Activated T-cell treated with anti-CD3 and anti-CD28 coated beads for 4 hours (primary cell): ENCODE measurements around the gene LEF1.

ENCODE experiments used
- DNase-seq: peaks from one replicate; pipeline ENCODE4 v3.0.0-alpha.2; 2020

Gene LEF1

DNA sequence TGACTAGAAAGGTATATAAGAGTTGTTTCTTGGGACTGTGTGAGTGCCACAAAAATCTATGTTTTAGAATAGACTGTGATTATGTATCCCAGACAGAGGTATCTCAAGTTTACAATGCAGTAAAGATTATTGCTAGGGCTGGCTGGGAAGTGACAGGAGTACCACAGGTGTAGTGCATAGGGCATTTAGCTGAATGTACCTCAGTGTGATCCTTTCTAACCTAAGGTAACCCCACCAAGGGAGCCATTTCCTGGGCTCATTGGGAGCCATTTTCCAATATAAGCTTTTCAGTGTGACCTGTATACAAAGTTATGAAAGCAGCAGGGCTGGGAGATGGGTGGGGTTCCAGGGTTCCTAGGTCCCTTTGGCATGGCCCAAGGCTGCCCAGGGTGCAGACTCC is 6.1 kb upstream of the LEF1 start:
- no peak for DNase-seq

GRCh38 chr4:108173599-108174057 is 4.9 kb upstream of the LEF1 start:
- DNase-seq = no peak

DNA sequence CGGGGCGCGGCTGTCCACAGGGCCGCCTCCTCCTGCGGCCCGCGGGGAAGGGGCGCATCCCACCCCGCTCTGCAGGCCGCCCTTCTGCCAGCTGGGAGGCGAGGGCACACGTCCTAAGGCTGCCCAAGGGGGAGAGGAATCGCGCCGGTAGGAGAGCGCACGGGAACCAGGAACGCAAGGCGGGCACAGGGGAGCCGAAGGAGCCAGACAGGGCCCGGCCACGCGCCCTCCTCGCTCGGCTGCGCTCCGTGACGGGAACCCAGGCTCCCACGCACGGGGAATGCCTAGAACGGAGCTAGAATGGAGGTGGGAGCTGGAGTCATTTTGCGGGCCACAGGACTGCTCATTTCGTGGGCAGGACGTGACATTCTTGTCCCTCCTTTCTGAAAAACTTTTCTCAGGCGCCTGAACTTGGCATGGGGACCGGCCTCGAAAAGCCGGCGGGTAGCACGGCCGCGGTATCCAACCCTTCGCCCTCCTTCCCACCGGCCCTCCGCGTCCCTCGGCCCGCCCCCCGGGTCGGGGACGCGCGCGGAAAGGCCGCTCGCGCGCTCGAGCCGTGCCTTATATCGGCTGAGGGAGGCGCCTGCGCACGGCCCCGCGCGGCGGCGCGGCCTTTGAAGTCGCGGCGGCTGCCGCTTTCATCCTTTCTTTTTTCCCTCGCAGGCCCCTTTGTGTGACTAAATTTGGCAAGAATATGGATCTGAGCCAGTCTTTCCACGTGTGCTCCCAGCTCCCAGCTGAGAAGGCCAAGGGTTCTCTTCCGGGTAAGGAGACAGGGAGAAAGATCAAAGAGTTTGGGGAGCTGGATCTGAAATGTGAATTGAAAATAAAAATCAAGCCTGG is 4.2 kb upstream of the LEF1 start:
- peak; percentile 60 for DNase-seq

DNA sequence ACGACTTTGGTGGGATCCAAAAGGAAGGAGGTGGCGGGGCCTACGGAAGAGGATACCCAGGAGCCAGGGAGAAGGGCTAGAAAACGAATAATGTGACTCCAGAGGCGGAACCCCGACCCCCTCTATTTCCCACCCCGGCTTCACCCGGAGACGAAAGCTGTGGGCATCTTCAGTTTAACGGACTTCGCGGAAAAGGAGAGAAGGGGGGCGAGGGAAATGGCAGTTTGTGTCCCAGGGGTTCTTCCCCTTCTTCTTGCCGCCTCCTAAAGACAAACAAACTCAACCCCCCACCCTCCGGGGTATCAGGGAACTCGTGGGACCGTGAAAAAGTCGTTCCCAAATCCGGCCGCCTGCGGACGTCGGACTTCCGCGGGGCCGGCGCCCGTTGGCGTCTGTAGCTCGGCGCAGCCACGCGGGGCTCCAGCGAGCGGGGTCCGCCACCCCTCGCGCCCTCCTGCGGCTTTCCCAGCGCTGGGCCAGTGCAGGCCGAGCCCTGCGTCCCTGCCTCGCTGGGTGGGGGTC is 3.6 kb upstream of the LEF1 start:
- no peak for DNase-seq

DNA sequence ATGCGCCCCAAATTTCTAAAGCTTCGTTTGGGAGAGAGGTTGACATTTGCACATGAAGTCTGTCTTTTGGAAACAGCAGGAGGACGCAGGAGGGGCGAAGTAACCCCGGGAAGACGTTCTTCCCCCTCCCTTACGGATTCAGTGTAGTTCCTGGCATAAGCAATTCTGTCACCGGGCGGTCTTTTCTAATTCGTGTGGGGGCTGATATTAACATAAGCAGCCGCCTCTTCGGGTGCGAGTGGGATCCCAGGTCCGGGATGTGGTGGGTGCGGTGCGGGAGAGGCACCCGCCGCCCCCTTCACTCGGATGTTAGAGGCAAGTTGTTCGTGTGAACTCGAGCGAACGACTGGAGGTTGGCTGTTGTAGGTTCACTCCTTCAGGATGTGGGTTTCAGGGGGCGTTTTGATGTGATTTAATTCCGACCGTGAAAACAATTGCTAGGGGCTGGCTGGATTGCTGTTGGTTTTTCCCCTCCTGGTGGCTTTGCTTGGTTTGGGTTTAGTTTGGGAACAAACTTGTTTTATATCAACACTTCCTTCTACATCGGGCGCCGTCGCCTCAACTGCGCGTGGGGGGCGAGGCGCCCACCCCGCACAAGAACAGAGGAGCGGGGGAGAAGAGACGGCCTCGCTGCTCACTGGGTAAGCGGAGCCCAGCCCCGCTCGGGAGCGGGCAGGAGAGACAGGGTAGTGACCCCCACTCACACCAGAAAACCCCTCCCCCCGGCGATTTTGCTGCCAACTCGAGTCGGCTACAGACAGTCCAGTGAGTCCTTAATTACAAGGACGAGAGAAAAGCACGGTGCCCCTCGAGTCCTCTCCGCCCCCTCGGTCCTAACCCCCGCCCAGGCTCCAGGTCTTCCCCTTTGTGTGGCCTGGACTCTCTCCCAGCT is 2.9 kb upstream of the LEF1 start:
- DNase-seq = no peak

- no peak for DNase-seq
Measured at GRCh38 chr4:108170631-108171338, 2.1 kb upstream of the LEF1 start.

GRCh38 chr4:108169664-108170063 is 932 bp upstream of the LEF1 start:
- DNase-seq = no peak

GRCh38 chr4:108168160-108168670 is 517 bp downstream of the LEF1 start:
- DNase-seq = no peak

DNA sequence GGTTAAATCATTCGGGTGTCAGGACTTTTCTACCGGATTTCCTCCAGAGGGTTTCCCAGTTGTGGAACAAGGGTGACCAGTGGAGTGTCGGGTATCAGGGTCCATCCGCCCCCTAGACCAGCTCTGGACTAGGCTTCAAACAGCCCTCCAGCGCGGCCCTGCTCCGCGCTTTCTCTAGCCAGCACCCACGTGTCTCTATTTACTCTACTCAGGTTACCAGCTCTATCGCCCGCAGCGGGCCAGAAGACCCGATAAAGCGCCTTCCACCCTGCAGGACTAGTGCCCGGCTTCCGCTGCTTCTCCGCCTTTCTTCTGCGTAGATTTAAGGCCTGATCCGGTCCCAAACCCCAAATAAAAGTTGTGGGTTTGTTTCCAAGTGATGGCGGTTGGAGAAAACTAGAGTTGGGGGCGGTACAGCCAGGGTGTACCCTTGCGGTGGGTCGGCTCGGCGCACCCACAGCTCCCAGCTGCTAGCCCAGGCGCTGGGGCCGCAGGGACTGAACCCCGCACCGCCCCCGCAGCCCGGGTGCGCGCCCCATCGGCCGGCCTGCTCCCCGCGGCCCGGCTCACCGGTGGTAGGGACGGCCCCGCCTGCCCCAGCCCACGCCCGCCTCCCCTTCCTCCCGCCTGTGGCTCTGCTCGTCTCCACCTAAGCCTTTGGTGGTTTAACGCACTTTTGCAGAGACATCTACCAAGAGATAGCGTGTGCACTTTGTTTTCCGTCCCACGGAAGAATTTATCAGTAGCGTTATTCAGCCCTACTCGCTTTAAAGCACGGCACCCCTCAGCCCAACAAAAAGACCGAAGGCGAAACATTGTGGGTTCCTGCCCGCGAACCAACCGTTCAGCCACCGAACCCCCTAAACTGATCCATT is 2.1 kb downstream of the LEF1 start:
- DNase-seq = no peak

- no peak for DNase-seq
Measured at GRCh38 chr4:108166038-108166437, 2.7 kb downstream of the LEF1 start.

DNA sequence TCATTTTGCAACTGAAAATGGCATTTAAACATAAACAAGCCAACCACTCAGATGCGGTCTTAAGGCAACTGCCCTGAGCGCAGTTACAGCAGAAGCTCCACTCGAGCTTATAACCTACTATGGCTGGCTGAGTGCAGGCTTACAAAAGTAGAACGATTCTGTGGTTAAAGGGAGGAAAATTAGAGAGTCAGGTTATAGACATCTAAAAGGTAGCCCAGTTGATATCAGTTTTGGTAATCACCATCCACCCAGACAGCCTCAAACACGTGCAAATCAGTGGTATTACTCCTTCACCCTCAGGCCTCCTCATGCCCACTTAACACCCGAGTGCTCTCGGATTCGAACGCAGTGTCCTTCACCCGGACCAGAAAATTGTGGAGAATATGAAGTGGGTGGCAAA is 3.1 kb downstream of the LEF1 start:
- no peak for DNase-seq

- DNase-seq = no peak
Measured at GRCh38 chr4:108163351-108163750, 5.4 kb downstream of the LEF1 start.

GRCh38 chr4:108160741-108161352 is 7.9 kb downstream of the LEF1 start:
- DNase-seq = no peak

- no peak for DNase-seq
Measured at GRCh38 chr4:108159845-108160244, 8.9 kb downstream of the LEF1 start.

DNA sequence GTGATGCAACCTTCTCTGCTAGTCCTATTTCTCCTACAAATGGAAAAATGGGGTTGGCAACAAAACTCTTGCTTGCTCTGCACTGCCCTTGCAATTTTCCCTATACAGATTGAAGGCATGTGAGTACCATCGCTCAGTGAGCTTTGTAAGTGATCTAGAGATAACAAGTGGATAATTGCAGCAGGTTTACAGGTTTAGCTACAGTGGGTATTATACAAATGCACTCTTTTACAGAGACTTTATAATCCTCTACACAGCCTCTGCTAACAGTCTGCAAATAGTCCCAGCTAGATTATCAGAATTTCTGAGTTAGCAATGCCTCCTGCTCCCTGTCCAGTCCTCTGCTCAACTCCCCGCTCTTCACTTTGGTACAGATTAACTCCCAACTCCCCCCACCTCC is 11.1 kb downstream of the LEF1 start:
- DNase-seq = no peak

- DNase-seq = no peak
Measured at GRCh38 chr4:108156391-108156790, 12.3 kb downstream of the LEF1 start.

DNA sequence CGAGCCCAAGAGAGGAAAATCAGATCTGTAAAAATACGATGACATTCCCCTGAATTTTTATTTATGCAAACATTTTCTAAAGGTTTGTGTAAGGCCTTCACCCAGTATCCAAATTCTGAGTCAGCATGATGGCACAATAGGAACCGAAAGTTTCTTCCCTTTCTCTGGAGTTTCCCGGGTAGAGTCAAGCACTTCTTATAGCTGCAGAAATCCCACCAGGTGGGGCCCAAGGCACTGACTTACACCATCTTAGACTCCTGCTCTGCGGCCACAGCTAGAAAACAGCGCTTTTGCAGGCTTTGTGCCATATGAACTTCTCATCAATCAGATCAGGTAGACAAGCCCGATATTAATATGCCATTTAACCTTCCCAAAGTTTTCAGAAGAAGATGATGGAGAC is 13.4 kb downstream of the LEF1 start:
- no peak for DNase-seq

DNA sequence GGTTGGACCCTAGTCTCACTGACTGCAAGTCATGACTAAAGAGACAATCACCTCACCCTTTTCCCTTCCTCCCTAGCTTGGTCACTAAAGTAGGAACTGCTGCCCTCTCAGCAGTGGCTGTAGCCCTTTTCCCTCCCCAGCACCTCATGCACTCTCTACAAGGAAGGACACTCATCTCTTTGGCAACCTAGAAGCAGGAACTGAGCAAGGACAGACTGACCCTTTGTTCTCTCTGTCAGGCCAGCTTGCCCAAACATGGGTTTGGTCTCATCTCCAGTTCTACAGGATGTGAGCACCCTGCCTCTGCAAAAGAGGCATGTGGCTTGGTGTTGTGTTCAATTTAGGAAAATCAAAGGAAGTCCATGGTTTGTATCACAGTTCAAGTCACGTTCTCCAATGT is 15.8 kb downstream of the LEF1 start:
- no peak for DNase-seq

GRCh38 chr4:108149588-108150380 is 18.9 kb downstream of the LEF1 start:
- DNase-seq = no peak

DNA sequence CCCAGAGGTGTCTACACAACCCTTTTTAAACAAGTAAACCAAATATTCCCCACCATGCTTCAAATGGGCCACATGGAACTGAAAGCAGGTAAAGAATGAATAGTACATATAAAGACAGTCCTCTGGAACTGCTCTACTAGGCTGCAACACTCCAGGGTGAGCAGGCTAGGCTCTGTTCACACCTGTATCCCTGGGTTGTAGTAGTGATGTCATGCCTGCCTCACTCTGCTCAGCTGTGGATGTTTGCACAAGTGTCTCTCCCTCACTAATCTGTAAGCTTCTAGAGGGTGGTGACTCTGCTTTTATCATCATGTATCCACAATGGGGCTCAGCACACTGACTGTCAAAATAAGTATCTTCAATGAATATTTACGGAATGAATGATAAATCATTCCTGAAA is 20.4 kb downstream of the LEF1 start:
- DNase-seq = no peak

DNA sequence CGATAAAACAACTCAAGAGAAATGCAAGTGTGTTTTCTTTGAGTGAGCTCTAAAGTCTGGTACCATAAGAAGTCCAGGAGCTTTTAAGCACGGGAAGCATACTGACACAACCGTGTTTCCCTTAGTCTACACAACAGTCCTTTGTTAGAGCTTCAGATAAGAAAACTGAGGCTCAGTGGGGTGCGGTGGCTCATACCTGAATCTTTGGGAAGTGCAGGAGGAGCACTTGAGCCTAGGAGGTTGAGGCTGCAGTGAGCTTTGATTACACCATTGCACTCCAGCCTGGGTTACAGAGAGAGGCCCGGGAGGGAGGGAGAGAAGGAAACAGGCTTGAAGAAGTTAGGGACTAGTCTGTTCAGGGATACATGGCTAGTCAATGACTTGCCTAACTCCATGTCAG is 21.9 kb downstream of the LEF1 start:
- DNase-seq = no peak
